OCI-LY1 (cell line): ENCODE data around the gene TMEM106C.

Source experiments
- H2AFZ ChIP-seq: fragments of 200-600 bp; sonication (generic), shearing (Covaris generic); 2 replicates; pipeline ENCODE4 v1.6.0; 2014; ENCODE audit warnings: antibody characterized with exemption, mild to moderate bottlenecking, low read length
- H3F3A ChIP-seq: fragments of 200-600 bp; sonication (generic), shearing (Covaris generic); 2 replicates; pipeline ENCODE4 v1.6.0; 2014; ENCODE audit warnings: mild to moderate bottlenecking, antibody characterized with exemption, low read length, moderate library complexity; ENCODE audit not compliant: insufficient read depth
- H3K27ac ChIP-seq: fragments of 200-600 bp; sonication (generic); 2 replicates; pipeline ENCODE4 v1.5.1; 2014; ENCODE audit warnings: low read length, mixed run types, mild to moderate bottlenecking, low read depth; ENCODE audit not compliant: poor library complexity, severe bottlenecking
- H3K27me3 ChIP-seq: fragments of 200-600 bp; sonication (generic); 2 replicates; pipeline ENCODE4 v1.6.0; 2014; ENCODE audit warnings: antibody characterized with exemption, mild to moderate bottlenecking, low read length, moderate library complexity; ENCODE audit not compliant: insufficient read depth
- H3K36me3 ChIP-seq: fragments of 200-600 bp; sonication (generic); 2 replicates; pipeline ENCODE4 v1.6.1; 2014; ENCODE audit warnings: mild to moderate bottlenecking, antibody characterized with exemption, low read length, moderate library complexity, mixed read lengths; ENCODE audit not compliant: insufficient read depth
- H3K4me1 ChIP-seq: fragments of 200-600 bp; sonication (generic); 2 replicates; pipeline ENCODE4 v1.5.1; 2014; ENCODE audit warnings: mild to moderate bottlenecking, low read length, moderate library complexity; ENCODE audit not compliant: insufficient read depth, severe bottlenecking
- H3K4me2 ChIP-seq: fragments of 200-600 bp; sonication (generic), shearing (Covaris generic); 2 replicates; pipeline ENCODE4 v1.6.1; 2014; ENCODE audit warnings: low read length
- H3K4me3 ChIP-seq: fragments of 200-600 bp; sonication (generic); 2 replicates; pipeline ENCODE4 v1.5.1; 2014; ENCODE audit warnings: low read length, low read depth, mild to moderate bottlenecking, mixed read lengths; ENCODE audit not compliant: poor library complexity, severe bottlenecking
- H3K79me2 ChIP-seq: fragments of 200-600 bp; shearing (Covaris generic); 2 replicates; pipeline ENCODE4 v1.6.1; 2016; ENCODE audit warnings: mixed run types, low read length, mixed read lengths; ENCODE audit not compliant: insufficient read depth
- H3K9ac ChIP-seq: fragments of 200-600 bp; sonication (generic), shearing (Covaris generic); 2 replicates; pipeline ENCODE4 v1.6.1; 2014; ENCODE audit warnings: mild to moderate bottlenecking, low read length, mixed read lengths
- H3K9me2 ChIP-seq: fragments of 200-600 bp; sonication (generic), shearing (Covaris generic); 2 replicates; pipeline ENCODE4 v1.6.1; 2014; ENCODE audit warnings: low read depth, mild to moderate bottlenecking, low read length, mixed read lengths
- H3K9me3 ChIP-seq: fragments of 200-600 bp; shearing (Covaris generic); 2 replicates; pipeline ENCODE4 v1.6.1; 2014; ENCODE audit warnings: low read length, mixed read lengths
- H4K20me1 ChIP-seq: fragments of 200-600 bp; sonication (generic), shearing (Covaris generic); 2 replicates; pipeline ENCODE4 v1.6.0; 2016; ENCODE audit warnings: mild to moderate bottlenecking, low read length; ENCODE audit not compliant: insufficient read depth
- EZH2 ChIP-seq: fragments of 200-600 bp; sonication (generic), shearing (Covaris generic); IDR thresholded peaks from 2 replicates; pipeline ENCODE4 v1.8.0; 2017; ENCODE audit warnings: borderline replicate concordance, mixed run types, mild to moderate bottlenecking, antibody characterized with exemption, low read length, moderate library complexity, mixed read lengths
- TF ChIP-seq, protein P1 (sequence below): fragments of 200-600 bp; sonication (generic), shearing (Covaris generic); IDR thresholded peaks from 2 replicates; pipeline ENCODE4 v1.5.1; 2017; ENCODE audit warnings: mild to moderate bottlenecking, antibody characterized with exemption, low read length, moderate library complexity, mixed read lengths

Gene TMEM106C

GRCh38 chr12:48017921-48018617 lies 54.7 kb downstream of the TMEM106C start:
- Histone ChIP-seq H4K20me1 (no peaks in the 10 kb centered on the region), H3K79me2 (no peaks in the 10 kb centered on the region), H3K36me3 (no peaks in the 10 kb centered on the region), H3K27me3 (0 out of 2 replicates have a peak, but pooled peaks cover 7% of the 10 kb centered on the region), H3K4me1 (no peaks in the 10 kb centered on the region), H3K9me3 (no peaks in the 10 kb centered on the region), H3F3A (no peaks in the 10 kb centered on the region), H3K9ac (no peak overlapping the region), H3K9me2 (no peaks in the 10 kb centered on the region), H3K27ac (no peak overlapping the region), H3K4me2 (no peak overlapping the region), H3K4me3 (no peak overlapping the region), H2AFZ (no peak overlapping the region)
- TF ChIP-seq EZH2: no peak
- TF ChIP-seq, protein P1, sequence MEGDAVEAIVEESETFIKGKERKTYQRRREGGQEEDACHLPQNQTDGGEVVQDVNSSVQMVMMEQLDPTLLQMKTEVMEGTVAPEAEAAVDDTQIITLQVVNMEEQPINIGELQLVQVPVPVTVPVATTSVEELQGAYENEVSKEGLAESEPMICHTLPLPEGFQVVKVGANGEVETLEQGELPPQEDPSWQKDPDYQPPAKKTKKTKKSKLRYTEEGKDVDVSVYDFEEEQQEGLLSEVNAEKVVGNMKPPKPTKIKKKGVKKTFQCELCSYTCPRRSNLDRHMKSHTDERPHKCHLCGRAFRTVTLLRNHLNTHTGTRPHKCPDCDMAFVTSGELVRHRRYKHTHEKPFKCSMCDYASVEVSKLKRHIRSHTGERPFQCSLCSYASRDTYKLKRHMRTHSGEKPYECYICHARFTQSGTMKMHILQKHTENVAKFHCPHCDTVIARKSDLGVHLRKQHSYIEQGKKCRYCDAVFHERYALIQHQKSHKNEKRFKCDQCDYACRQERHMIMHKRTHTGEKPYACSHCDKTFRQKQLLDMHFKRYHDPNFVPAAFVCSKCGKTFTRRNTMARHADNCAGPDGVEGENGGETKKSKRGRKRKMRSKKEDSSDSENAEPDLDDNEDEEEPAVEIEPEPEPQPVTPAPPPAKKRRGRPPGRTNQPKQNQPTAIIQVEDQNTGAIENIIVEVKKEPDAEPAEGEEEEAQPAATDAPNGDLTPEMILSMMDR: no peak
